ENCODE results near the gene CBLB.

Gene CBLB

GRCh38 chr3:105829229-105829628 is 39.6 kb downstream of the CBLB start:
- Histone ChIP-seq H3K4me3 (ENCODE audit: low read length) (no peak overlapping the region), H3K4me2 (ENCODE audit: low read length) (no peak overlapping the region)

GRCh38 chr3:105828703-105829102 is 40.1 kb downstream of the CBLB start:
- H3K27ac ChIP-seq (ENCODE audit: low read length), result no peak overlapping the region
- H3K9ac ChIP-seq (ENCODE audit: low read length), result no peak overlapping the region
- H2AFZ ChIP-seq (ENCODE audit: low read depth, low read length), result no peak overlapping the region
- H3K79me2 ChIP-seq (ENCODE audit: low read length), result no peaks in the 10 kb centered on the region
- no peaks in the 10 kb centered on the region for H3K36me3 ChIP-seq (replicated peaks; ENCODE audit: low read depth, low read length)
- peaks cover 26% of the 10 kb centered on the region for H3K4me1 ChIP-seq (ENCODE audit: low read length)
- no peak overlapping the region for H3K4me3 ChIP-seq (ENCODE audit: low read length)
- no peak for TF ChIP-seq CTCF (IDR thresholded peaks at IDR 0.05; ENCODE audit: low read depth, low read length)
- no peak for TF ChIP-seq EZH2phosphoT487 (IDR thresholded peaks at IDR 0.05; ENCODE audit: low read depth)
- H4K20me1 ChIP-seq (ENCODE audit: insufficient read depth, low read length), result no peaks in the 10 kb centered on the region
- no peak overlapping the region for H3K4me2 ChIP-seq (ENCODE audit: low read length)
- H3K27me3 ChIP-seq (ENCODE audit: low read depth, low read length), result no peaks in the 10 kb centered on the region
- H3K9me3 ChIP-seq (ENCODE audit: insufficient read depth, low read length), result no peaks in the 10 kb centered on the region

More at GRCh38 chr3:105829229-105829628, 39.6 kb downstream of the CBLB start:
- H4K20me1 ChIP-seq (ENCODE audit: insufficient read depth, low read length), result no peaks in the 10 kb centered on the region
- TF ChIP-seq EZH2phosphoT487 (IDR thresholded peaks at IDR 0.05; ENCODE audit: low read depth), result no peak
- TF ChIP-seq CTCF (IDR thresholded peaks at IDR 0.05; ENCODE audit: low read depth, low read length), result no peak
- H3K27me3 ChIP-seq (ENCODE audit: low read depth, low read length), result no peaks in the 10 kb centered on the region
- H3K27ac ChIP-seq (ENCODE audit: low read length), result no peak overlapping the region
- H2AFZ ChIP-seq (ENCODE audit: low read depth, low read length), result no peak overlapping the region
- H3K4me1 ChIP-seq (ENCODE audit: low read length), result peaks cover 26% of the 10 kb centered on the region
- no peaks in the 10 kb centered on the region for H3K79me2 ChIP-seq (ENCODE audit: low read length)
- no peaks in the 10 kb centered on the region for H3K9me3 ChIP-seq (ENCODE audit: insufficient read depth, low read length)
- no peaks in the 10 kb centered on the region for H3K36me3 ChIP-seq (replicated peaks; ENCODE audit: low read depth, low read length)
- H3K9ac ChIP-seq (ENCODE audit: low read length), result no peak overlapping the region

GRCh38 chr3:105827959-105828358 is 40.9 kb downstream of the CBLB start:
- no peaks in the 10 kb centered on the region for H3K79me2 ChIP-seq (ENCODE audit: low read length)
- H4K20me1 ChIP-seq (ENCODE audit: insufficient read depth, low read length), result no peaks in the 10 kb centered on the region
- no peaks in the 10 kb centered on the region for H3K9me3 ChIP-seq (ENCODE audit: insufficient read depth, low read length)
- no peak overlapping the region for H2AFZ ChIP-seq (ENCODE audit: low read depth, low read length)
- H3K27me3 ChIP-seq (ENCODE audit: low read depth, low read length), result no peaks in the 10 kb centered on the region
- TF ChIP-seq EZH2phosphoT487 (IDR thresholded peaks at IDR 0.05; ENCODE audit: low read depth), result no peak
- no peak for TF ChIP-seq CTCF (IDR thresholded peaks at IDR 0.05; ENCODE audit: low read depth, low read length)
- H3K4me3 ChIP-seq (ENCODE audit: low read length), result no peak overlapping the region
- H3K4me2 ChIP-seq (ENCODE audit: low read length), result no peak overlapping the region
- H3K4me1 ChIP-seq (ENCODE audit: low read length), result peaks cover 26% of the 10 kb centered on the region
- no peak overlapping the region for H3K27ac ChIP-seq (ENCODE audit: low read length)
- H3K9ac ChIP-seq (ENCODE audit: low read length), result no peak overlapping the region
- H3K36me3 ChIP-seq (replicated peaks; ENCODE audit: low read depth, low read length), result no peaks in the 10 kb centered on the region

- no peak for TF ChIP-seq CTCF (IDR thresholded peaks at IDR 0.05; ENCODE audit: low read depth, low read length)
- no peak for TF ChIP-seq EZH2phosphoT487 (IDR thresholded peaks at IDR 0.05; ENCODE audit: low read depth)
- Histone ChIP-seq H3K27ac (ENCODE audit: low read length) (no peak overlapping the region), H3K9me3 (ENCODE audit: insufficient read depth, low read length) (no peaks in the 10 kb centered on the region), H3K4me3 (ENCODE audit: low read length) (no peak overlapping the region), H4K20me1 (ENCODE audit: insufficient read depth, low read length) (no peaks in the 10 kb centered on the region), H3K4me1 (ENCODE audit: low read length) (peaks cover 26% of the 10 kb centered on the region), H3K9ac (ENCODE audit: low read length) (no peak overlapping the region), H2AFZ (ENCODE audit: low read depth, low read length) (no peak overlapping the region), H3K4me2 (ENCODE audit: low read length) (no peak overlapping the region), H3K36me3 (replicated peaks; ENCODE audit: low read depth, low read length) (no peaks in the 10 kb centered on the region), H3K27me3 (ENCODE audit: low read depth, low read length) (no peaks in the 10 kb centered on the region), H3K79me2 (ENCODE audit: low read length) (no peaks in the 10 kb centered on the region)
Measured at GRCh38 chr3:105826778-105827634, 41.8 kb downstream of the CBLB start.

Data from OCI-LY3 (cell line).